Measurements from ENCODE around the gene MAP2K5.

The MAP2K5 gene

GRCh38 chr15:67575039-67575502 is 32.6 kb downstream of the MAP2K5 start:
- DNase-seq (ENCODE audit: low spot score) = no peak
- in situ Hi-C loops (cut with MboI; ENCODE audit: low pct_unique_long_range_greater_than_20kb, low sequenced_read_pairs, unreplicated experiment) = no loop called here
- no peak for TF ChIP-seq CTCF (IDR thresholded peaks at IDR 0.05; ENCODE audit: extremely low read depth, insufficient read depth, missing control alignments)

GRCh38 chr15:67578020-67578600 is 35.6 kb downstream of the MAP2K5 start:
- no peak for DNase-seq (ENCODE audit: low spot score)
- no peak for TF ChIP-seq CTCF (IDR thresholded peaks at IDR 0.05; ENCODE audit: extremely low read depth, insufficient read depth, missing control alignments)
- in situ Hi-C loops (cut with MboI; ENCODE audit: low pct_unique_long_range_greater_than_20kb, low sequenced_read_pairs, unreplicated experiment) = no loop called here

GRCh38 chr15:67579164-67579563 is 36.7 kb downstream of the MAP2K5 start:
- no peak for TF ChIP-seq CTCF (IDR thresholded peaks at IDR 0.05; ENCODE audit: extremely low read depth, insufficient read depth, missing control alignments)
- in situ Hi-C loops (cut with MboI; ENCODE audit: low pct_unique_long_range_greater_than_20kb, low sequenced_read_pairs, unreplicated experiment) = no loop called here
- no peak for DNase-seq (ENCODE audit: low spot score)

- TF ChIP-seq CTCF (IDR thresholded peaks at IDR 0.05; ENCODE audit: extremely low read depth, insufficient read depth, missing control alignments) = no peak
- in situ Hi-C loops (cut with MboI; ENCODE audit: low pct_unique_long_range_greater_than_20kb, low sequenced_read_pairs, unreplicated experiment) = no loop called here
Observed at GRCh38 chr15:67579967-67580366, 37.5 kb downstream of the MAP2K5 start.

GRCh38 chr15:67584157-67584556 is 41.7 kb downstream of the MAP2K5 start:
- in situ Hi-C loops (cut with MboI; ENCODE audit: low pct_unique_long_range_greater_than_20kb, low sequenced_read_pairs, unreplicated experiment) = no loop called here
- DNase-seq (ENCODE audit: low spot score) = no peak
- TF ChIP-seq CTCF (IDR thresholded peaks at IDR 0.05; ENCODE audit: extremely low read depth, insufficient read depth, missing control alignments) = no peak

More at GRCh38 chr15:67579967-67580366, 37.5 kb downstream of the MAP2K5 start:
- no peak for DNase-seq (ENCODE audit: low spot score)

GRCh38 chr15:67585681-67586080 is 43.2 kb downstream of the MAP2K5 start:
- TF ChIP-seq CTCF (IDR thresholded peaks at IDR 0.05; ENCODE audit: extremely low read depth, insufficient read depth, missing control alignments) = no peak
- DNase-seq (ENCODE audit: low spot score) = no peak
- in situ Hi-C loops (cut with MboI; ENCODE audit: low pct_unique_long_range_greater_than_20kb, low sequenced_read_pairs, unreplicated experiment) = no loop called here

All from GM13977 (cell line).